Eye (tissue), 1 donor: Measurements from ENCODE around the gene RNF169.
"Not testable (repeated sequence)": the region's sequence is repeated elsewhere in the genome, so short reads cannot be mapped to it uniquely, and the experiment has no call there.

Experiments used
- DNase-seq: peaks from one replicate; pipeline ENCODE4 v3.0.0-alpha.2; 2015

The RNF169 gene

DNA sequence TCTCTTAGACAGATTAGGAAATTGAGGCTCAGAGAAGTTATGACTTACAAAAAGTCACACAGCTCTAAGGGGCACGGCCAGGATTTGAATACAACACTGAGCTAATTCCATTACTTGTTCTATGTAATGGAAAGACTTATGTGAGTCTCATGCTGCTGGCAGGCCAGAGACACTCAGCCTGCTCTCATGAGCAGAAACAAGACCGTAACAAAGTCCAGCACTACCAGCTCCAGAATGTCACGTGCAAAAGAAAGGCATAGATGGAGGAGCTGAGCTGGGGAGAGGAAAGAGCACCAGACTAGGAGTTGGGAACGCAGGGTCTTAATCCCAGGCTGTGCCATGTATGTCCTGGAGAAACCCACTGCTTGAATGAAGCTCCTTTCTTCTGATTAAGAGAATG, 19.3 kb upstream of the RNF169 start:
- DNase-seq = no peak

DNA sequence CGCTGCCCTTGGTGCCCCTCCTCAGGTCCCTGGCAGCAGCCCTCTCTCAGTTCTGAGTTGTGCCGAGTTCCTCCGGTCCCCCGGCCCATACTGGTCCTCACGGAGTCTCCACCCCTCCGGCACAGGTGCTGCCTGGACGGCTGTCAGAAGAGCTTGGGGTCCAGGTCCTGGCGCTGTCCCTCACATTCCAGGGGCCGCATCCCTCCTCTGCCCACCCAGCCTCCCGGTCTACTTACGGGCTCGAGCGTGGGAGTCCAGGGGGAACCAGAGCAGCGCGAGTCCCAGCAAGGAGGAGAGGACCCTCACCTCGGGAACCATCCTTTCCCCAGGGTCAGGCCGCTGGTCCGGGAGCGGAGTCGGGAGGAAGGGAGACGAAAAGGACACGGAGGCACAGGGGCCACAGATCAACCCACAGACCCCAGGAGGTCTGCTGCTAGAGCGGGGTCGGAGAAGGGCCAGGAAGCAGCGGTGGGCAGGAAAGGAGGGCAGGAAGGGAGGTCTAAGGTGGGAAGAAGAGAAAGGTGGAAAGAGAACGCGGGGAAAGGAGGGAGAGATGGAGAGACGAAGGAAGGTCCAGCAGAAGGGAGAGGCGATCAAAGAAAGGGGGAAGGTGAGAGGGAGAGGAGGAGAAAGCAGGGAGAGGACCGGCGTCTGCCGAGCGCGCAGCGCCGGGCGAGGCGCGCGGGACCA, 17.9 kb upstream of the RNF169 start:
- peak; percentile 29 for DNase-seq

- peak; percentile 65 for DNase-seq
Measured at GRCh38 chr11:74731301-74732094, 17.2 kb upstream of the RNF169 start, which contains the start of gene CHRDL2. Gene CHRDL2 (minus strand): TSS chr11:74731426. CDS start chr11:74730888, 538 bp downstream.

DNA sequence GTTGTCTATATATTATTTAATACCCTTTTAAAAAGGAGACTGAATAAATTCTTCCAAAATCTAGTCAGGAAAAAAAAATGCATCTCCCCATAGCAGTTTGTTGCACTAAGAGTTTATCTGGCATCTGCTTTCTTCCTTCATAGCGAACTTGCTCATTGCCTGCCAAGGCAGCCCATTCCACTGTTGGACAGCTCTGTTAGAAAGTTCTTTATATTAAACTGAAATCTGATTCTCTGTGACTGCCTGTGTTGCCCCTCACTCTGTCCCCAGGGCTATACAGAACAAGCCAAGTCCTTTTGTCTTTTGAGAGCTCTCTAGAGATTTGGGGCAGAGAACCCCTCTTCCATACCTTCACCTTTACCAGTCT, 14.1 kb upstream of the RNF169 start:
- DNase-seq = no peak

DNA sequence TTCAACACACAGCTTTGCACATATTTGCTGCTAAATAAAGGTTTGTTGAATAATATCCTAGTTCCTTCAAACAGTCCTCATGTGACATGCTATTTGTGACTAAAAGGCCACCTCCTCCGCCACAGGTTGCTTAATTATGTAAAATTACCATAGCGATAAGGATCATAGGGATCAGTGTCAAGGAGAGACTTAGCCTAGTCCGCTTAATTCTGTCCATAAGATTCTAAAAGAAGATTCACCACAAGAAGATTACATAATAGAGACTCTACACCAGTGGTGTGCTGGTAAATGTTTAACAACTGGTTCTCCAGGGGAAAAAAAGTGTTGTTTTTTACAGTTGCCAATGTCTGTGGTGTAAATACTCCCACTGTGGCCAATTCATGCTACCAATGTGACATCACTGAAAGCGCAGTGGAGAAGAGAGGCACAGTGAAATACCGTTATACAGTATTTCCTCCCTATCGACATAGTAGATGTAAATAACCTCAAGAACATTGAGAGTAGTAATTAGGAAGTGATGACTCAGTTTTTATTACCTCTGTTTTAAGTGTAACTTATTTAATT, 13.2 kb upstream of the RNF169 start:
- no peak for DNase-seq

DNA sequence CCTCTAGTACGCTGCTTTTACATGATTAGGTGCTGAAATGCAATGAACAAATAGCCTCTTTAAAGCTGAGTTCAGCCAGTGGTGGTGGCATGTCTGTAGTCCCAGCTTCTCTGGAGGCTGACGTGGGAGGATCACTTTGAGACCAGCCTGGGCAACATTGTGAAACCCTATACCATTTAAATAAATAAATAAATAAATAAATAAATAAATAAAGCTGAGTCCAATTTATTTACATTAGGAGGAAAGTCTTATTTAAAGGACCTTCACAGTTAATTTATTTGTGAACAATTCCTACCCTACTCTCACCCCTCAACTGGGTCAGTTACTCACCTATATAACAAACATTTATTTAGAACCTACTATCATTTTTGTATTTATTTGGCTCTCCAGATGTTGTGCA, 12.6 kb upstream of the RNF169 start:
- DNase-seq = no peak

DNA sequence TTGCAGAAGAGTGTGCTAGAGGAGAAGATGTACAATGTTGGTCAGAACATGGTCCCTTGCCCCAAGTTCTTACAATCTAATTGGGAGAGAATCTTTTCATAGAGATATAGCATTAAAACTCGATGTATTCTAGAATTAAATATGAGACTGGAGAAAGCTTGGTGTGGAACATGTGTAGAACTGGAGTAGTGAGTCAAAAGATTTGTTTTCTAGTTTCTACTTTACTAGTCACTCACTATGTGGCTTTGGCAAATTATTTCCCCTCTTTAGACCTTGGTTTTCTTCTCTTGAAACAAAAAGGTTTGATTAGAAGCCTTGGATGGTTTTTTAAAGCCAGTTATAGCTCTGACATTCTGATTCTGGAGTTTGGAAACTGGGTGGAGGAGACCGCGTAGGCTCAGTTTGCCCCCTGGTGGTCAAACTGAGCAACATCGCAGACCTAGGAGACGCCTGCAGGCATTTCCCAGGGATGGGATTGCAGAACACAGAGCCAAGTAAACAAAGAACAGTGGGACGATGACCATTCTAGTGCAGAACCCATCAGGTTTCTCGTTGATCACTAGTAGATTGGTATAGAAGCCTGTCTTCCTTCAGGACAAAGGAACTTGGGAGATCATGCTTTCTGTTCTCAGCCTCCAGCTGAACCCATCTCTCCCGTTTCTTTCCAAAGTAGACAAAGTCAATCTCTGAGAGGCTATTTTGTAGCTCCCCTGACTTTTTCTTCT, 8.9 kb upstream of the RNF169 start:
- DNase-seq = peak; percentile 79

DNA sequence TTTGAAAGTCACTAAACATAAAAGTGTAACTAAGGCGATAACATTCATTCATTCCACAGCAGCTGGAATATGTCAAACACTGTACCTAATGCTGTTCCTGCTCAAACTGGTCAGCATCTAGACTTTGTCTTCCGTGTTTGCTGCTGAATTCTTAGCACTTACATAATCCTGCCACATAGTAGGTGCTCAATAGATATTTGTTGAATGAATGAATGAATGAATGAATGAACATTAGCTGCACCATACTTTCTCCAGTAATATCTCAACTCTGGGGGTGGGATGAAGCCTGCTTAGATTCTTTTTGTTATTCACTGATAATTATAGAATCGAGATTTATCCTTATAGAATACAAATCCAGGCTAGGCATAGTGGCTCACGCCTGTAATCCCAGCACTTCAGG, 6.6 kb upstream of the RNF169 start:
- DNase-seq = no peak

GRCh38 chr11:74743640-74744039, 5.0 kb upstream of the RNF169 start:
- DNase-seq = no peak

- DNase-seq = no peak
Measured at GRCh38 chr11:74744277-74744676, 4.4 kb upstream of the RNF169 start.

- no peak for DNase-seq
Measured at GRCh38 chr11:74746868-74747267, 1.8 kb upstream of the RNF169 start.

GRCh38 chr11:74749127-74749964, 697 bp downstream of the RNF169 start:
- peak; percentile 80 for DNase-seq

DNA sequence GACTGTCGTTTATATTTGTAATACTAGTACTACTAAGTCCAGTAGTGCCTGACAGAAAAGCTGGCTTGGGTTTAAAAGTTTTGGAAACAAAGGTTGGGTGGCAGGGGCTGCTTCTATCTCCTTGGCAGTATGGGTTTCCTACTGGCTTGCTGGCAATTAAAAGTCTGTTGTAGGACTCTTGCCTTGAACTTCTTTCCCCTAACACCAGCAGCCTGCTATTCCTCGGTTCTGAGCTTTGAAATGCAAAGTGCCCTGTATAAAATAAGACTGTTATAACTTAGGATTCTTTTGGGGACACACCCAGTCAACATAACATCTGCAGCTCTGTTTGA, 1.3 kb downstream of the RNF169 start:
- DNase-seq = peak; percentile 38

DNA sequence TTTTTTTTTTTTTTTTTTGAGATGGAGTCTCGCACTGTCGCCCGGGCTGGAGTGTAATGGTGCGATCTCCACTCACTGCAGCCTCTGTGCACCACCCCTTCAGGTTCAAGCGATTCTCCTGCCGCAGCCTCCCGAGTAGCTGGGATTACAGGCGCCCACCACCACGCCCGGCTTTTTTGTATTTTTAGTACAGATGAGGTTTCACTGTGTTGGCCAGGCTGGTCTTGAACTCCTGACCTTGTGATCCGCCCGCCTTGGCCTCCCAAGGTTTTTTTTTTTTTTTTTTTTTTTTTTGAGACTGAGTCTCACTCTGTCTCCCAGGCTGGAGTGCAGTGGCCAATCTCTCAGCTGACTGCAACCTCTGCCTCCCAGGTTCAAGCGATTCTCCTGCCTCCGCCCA, 1.9 kb downstream of the RNF169 start:
- not testable (repeated sequence) for DNase-seq

DNA sequence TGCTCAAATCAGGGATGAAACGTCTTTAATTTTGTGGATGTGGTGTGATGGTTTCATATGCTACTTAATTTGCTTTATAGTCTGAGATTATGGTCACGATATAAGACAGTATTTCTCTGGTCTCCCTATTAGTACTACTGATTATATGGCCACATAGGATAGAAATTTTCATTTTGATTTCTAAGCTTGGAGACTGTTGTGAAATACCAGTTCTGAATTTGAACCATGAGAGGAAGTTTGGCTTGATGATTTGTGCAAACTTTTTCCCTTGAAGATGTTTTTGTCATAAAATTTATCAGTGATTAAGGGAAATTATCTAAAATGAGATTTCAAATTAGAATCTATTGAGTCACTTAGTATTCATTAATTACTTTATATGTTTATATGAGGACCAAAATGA, 2.7 kb downstream of the RNF169 start:
- no peak for DNase-seq

GRCh38 chr11:74754507-74755252, 6.0 kb downstream of the RNF169 start:
- peak; percentile 9 for DNase-seq

DNA sequence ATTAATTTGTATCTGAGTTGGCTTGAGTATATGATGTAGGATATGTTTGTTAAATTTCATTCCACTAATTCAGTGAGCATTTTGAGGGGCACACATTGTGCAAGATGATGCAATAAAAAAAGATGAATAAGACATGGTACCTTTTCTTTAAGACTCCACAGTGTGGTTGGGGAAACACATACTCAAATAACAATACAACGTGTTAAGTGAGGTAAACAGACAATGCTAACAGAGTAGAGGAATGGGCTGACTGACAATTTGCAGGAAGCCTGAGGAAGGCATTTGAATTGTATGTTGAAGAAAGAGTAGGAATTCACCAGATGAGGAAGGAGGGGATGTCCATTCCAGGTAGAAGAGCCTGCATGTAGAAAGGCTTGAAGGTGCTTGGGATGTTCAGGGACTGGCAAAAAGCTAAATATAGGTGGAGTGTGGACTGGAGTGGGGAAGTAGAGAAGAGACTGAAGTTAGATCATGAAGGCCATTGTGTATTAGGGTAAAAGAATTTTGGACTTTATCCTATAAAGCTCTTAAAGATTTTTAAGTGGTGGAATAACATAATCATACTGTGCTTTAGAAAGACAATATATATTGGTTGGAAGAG, 6.8 kb downstream of the RNF169 start:
- DNase-seq = no peak

DNA sequence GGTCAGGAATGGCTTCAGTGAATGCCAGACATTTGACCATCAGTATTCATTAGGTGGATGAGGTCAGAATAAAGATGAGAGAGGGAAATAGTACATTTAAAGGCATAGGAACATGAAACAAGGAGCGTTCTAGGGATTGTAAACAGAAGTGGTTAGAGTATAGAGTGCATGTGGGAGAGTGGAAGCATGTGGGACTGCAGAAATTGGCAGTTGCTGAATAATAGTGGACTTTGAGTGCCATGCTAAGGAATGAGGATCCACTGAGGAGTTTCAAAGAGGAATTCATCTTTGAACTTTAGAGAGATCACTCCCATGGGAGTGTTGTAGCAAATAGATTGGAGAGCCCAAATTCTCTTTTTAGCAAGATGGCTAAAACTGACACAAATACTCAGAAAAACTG, 7.9 kb downstream of the RNF169 start:
- no peak for DNase-seq

DNA sequence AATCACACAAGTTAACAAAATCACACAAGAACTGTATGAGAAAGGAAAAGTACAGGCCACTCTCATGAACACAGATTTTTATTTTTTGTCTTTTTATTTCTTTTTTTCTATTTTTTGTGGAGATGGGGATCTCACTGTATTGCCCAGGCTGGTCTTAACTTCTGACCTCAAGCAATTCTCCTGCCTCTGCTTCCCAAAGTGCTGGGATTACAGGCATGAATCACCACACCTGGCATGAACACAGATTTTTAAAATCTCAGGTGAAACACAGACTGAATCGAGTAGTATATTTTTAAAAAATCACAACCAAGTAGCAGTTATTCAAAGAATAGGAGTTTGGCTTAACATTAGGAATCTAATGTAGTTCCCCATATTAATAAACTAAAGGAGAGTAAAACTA, 18.3 kb downstream of the RNF169 start:
- no peak for DNase-seq

DNA sequence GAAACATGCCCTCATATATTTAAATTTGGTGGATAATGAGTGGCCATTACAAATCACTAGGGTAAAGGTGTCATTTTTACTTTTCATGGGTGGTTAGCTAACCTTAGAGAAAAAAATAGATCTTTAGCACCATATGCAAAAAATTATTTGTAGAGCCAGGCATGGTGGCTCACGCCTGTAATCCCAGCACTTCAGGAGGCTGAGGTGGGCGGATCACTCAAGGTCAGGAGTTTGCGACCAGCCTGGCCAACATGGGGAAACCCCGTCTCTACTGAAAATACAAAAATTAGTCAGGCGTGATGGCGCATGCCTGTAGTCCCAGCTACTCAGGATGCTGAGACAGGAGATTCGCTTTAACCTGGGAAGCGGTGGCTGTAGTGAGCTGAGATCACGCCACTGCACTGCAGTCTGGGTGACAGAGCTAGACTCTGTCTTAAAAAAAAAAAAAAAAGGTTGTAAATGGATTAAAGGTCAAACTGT, 19.6 kb downstream of the RNF169 start:
- not testable (repeated sequence) for DNase-seq

GRCh38 chr11:74769055-74769707, 20.5 kb downstream of the RNF169 start:
- DNase-seq = no peak
